GM12891 (cell line): ENCODE data around the gene PTX4.
"Not testable (repeated sequence)": the region's sequence is repeated elsewhere in the genome, so short reads cannot be mapped to it uniquely, and the experiment has no call there.

Experiments used
- DNase-seq: peaks from one replicate; pipeline ENCODE4 v3.0.0; 2011; ENCODE audit warnings: low spot score; ENCODE audit not compliant: insufficient read length
- FAIRE-seq: peaks from 2 replicates; lab custom pipeline; 2011; peaks lifted over from hg19 to GRCh38; lab: Jason Lieb, UNC
- PAX5 ChIP-seq: IDR thresholded peaks from 2 replicates; pipeline ENCODE4 v1.6.1; 2011; ENCODE audit warnings: low read length, moderate library complexity, mild to moderate bottlenecking; ENCODE audit not compliant: insufficient read depth, severe bottlenecking
- POLR2A ChIP-seq: IDR thresholded peaks from 2 replicates; pipeline ENCODE4 v1.6.1; 2011; ENCODE audit warnings: low read depth, low read length, control low read depth
- POLR2AphosphoS5 ChIP-seq: IDR thresholded peaks from 2 replicates; pipeline ENCODE4 v1.6.1; 2011; ENCODE audit warnings: low read depth, low read length, control low read depth
- POU2F2 ChIP-seq: IDR thresholded peaks from 2 replicates; pipeline ENCODE4 v1.6.1; 2011; ENCODE audit warnings: low read depth, mild to moderate bottlenecking, control low read depth, low read length, moderate library complexity
- SPI1 ChIP-seq: IDR thresholded peaks from 2 replicates; pipeline ENCODE4 v1.6.1; 2011; ENCODE audit warnings: low read depth, low read length, control low read depth
- TAF1 ChIP-seq: IDR thresholded peaks from 2 replicates; pipeline ENCODE4 v1.6.1; 2011; ENCODE audit warnings: low read depth, low read length, control low read depth

The PTX4 gene

GRCh38 chr16:1487395-1488053 lies 1.2 kb downstream of the PTX4 start:
- no peak for TF ChIP-seq POLR2AphosphoS5
- no peak for TF ChIP-seq PAX5
- TF ChIP-seq SPI1, result no peak
- no peak for TF ChIP-seq POU2F2
- no peak for TF ChIP-seq TAF1
- TF ChIP-seq POLR2A, result no peak
- no peak for FAIRE-seq
- DNase-seq, result no peak

GRCh38 chr16:1486551-1487390 lies 2.0 kb downstream of the PTX4 start:
- DNase-seq (no peak), FAIRE-seq (no peak)
- no peak for TF ChIP-seq POU2F2

GRCh38 chr16:1485847-1486496 lies 2.8 kb downstream of the PTX4 start:
- DNase-seq, result no peak
- no peak for FAIRE-seq
- TF ChIP-seq POLR2A, result no peak
- TF ChIP-seq SPI1, result no peak
- no peak for TF ChIP-seq TAF1
- no peak for TF ChIP-seq PAX5
- TF ChIP-seq POLR2AphosphoS5, result no peak
- no peak for TF ChIP-seq POU2F2

GRCh38 chr16:1481906-1482835 lies 6.6 kb downstream of the PTX4 start:
- TF ChIP-seq PAX5, result no peak
- no peak for TF ChIP-seq POLR2AphosphoS5
- no peak for TF ChIP-seq TAF1
- TF ChIP-seq SPI1, result no peak
- TF ChIP-seq POLR2A, result no peak
- no peak for TF ChIP-seq POU2F2
- no peak for DNase-seq
- no peak for FAIRE-seq

GRCh38 chr16:1478937-1479336 lies 9.8 kb downstream of the PTX4 start:
- not testable (repeated sequence) for FAIRE-seq

GRCh38 chr16:1477033-1477432 lies 11.7 kb downstream of the PTX4 start:
- DNase-seq, result no peak

More at GRCh38 chr16:1478937-1479336, 9.8 kb downstream of the PTX4 start:
- not testable (repeated sequence) for DNase-seq

GRCh38 chr16:1475552-1476114 lies 13.1 kb downstream of the PTX4 start:
- FAIRE-seq (no peak), DNase-seq (no peak)
- no peak for TF ChIP-seq SPI1
- no peak for TF ChIP-seq TAF1
- no peak for TF ChIP-seq POLR2A

More at GRCh38 chr16:1477033-1477432, 11.7 kb downstream of the PTX4 start:
- no peak for FAIRE-seq
- no peak for TF ChIP-seq PAX5
- no peak for TF ChIP-seq POU2F2
- no peak for TF ChIP-seq TAF1

- TF ChIP-seq POLR2AphosphoS5 (peak; percentile 47; the same call in 1 of the 2 replicates), TAF1 (peak; percentile 32; the same call in 1 of the 2 replicates), PAX5 (no peak), POLR2A (peak; percentile 88), POU2F2 (no peak), SPI1 (no peak)
- DNase-seq, result peak; percentile 99
- FAIRE-seq, result peak; percentile 99
Measured at GRCh38 chr16:1474796-1475551, 13.8 kb downstream of the PTX4 start, which contains the start of gene CLCN7. CLCN7 (minus strand) TSS chr16:1475028; CDS start chr16:1474974, 54 bp downstream.
